Activated CD4-positive, alpha-beta memory T cell treated with anti-CD3 and anti-CD28 coated beads for 36 hours (primary cell): ENCODE data around the gene TEX53. TPM values are rescaled to one million over a fixed set of nuclear protein-coding genes. Genes with fewer than 3 reads are reported as not detected.
A peak's percentile ranks its signal among the peaks of the same experiment; 100 is the strongest.

Experiments used
- CTCF ChIA-PET: fragments of 350-600 bp; sonication (Branson Sonifier 250); formaldehyde crosslinking; loops from one replicate; lab custom pipeline; 2021; ENCODE audit warnings: antibody characterized with exemption, inconsistent platforms; lab: Charles Lee
- POLR2A ChIA-PET: fragments of 350-600 bp; sonication (Branson Sonifier 250); formaldehyde crosslinking; loops from one replicate; lab custom pipeline; 2021; ENCODE audit warnings: antibody characterized with exemption; lab: Charles Lee
- DNase-seq: peaks from one replicate; pipeline ENCODE4 v3.0.0-alpha.2; 2020
- H3K27ac Mint-ChIP-seq: one replicate; pipeline ENCODE4 v1.8.0; 2021; ENCODE audit warnings: mixed read lengths
- H3K27me3 Mint-ChIP-seq: one replicate; pipeline ENCODE4 v1.8.0; 2021; ENCODE audit warnings: mixed read lengths
- H3K36me3 Mint-ChIP-seq: one replicate; pipeline ENCODE4 v1.8.0; 2021; ENCODE audit warnings: mixed read lengths
- H3K4me1 Mint-ChIP-seq: one replicate; pipeline ENCODE4 v1.8.0; 2021; ENCODE audit warnings: low read depth, mixed read lengths
- H3K4me3 Mint-ChIP-seq: one replicate; pipeline ENCODE4 v1.8.0; 2021; ENCODE audit warnings: mild to moderate bottlenecking, mixed read lengths
- H3K9me3 Mint-ChIP-seq: one replicate; pipeline ENCODE4 v1.8.0; 2021; ENCODE audit warnings: mixed read lengths
- intact Hi-C: fragments of 100-400 bp; cut with micrococcal nuclease; formaldehyde crosslinking; loops from one replicate; pipeline ENCODE4 v1.15.1; 2023
- total RNA-seq, 2 experiments: library from RNA; stranded (reverse); gene quantifications; one replicate each; pipeline ENCODE4 v1.2.3, GENCODE V29; 2021

The TEX53 gene
- total RNA-seq: not detected

GRCh38 chr9:114657705-114658104 is at the start of gene TEX53:
TSS of gene TEX53 (minus strand) at chr9:114657805. CDS start at chr9:114657774, 31 bp downstream.
- no peak for DNase-seq
- ChIA-PET POLR2A (no interaction called here), CTCF (interaction anchor here (0.8 to 3.6 kb wide), 3 partner anchors 71 to 252 kb away, joined by 3 to 20 read pairs (median 3); no protein-coding TSS in a partner anchor)
- Mint-ChIP-seq H3K4me1 (peaks cover 10% of the 10 kb centered on the region), H3K9me3 (no peaks in the 10 kb centered on the region), H3K27ac (no peak within 1 kb of the TSS), H3K36me3 (no peaks in the 10 kb centered on the region), H3K27me3 (peaks cover 6% of the 10 kb centered on the region), H3K4me3 (no peak within 1 kb of the TSS)
- intact Hi-C loops: loop anchor here (10.0 kb wide), 1 partner anchor 223 kb away; no protein-coding TSS in a partner anchor

- H3K4me1 Mint-ChIP-seq: peaks cover 39% of the 10 kb centered on the region
Observed at GRCh38 chr9:114706711-114707110, 49.1 kb upstream of the TEX53 start.

GRCh38 chr9:114701988-114702387 is 44.4 kb upstream of the TEX53 start:
- H3K9me3 Mint-ChIP-seq: no peaks in the 10 kb centered on the region
- intact Hi-C loops: no loop called here
- DNase-seq: no peak
- ChIA-PET CTCF (no interaction called here), POLR2A (no interaction called here)
- peak overlapping the region; percentile 14 for H3K27ac Mint-ChIP-seq
- H3K4me1 Mint-ChIP-seq: peaks cover 49% of the 10 kb centered on the region
- peaks cover 2% of the 10 kb centered on the region for H3K27me3 Mint-ChIP-seq
- peaks cover 5% of the 10 kb centered on the region for H3K36me3 Mint-ChIP-seq
- H3K4me3 Mint-ChIP-seq: no peak overlapping the region

More at GRCh38 chr9:114706711-114707110, 49.1 kb upstream of the TEX53 start:
- Mint-ChIP-seq H3K27me3 (no peaks in the 10 kb centered on the region), H3K4me3 (peak overlapping the region; percentile 42), H3K27ac (peak overlapping the region; percentile 68), H3K9me3 (no peaks in the 10 kb centered on the region), H3K36me3 (peaks cover 3% of the 10 kb centered on the region)
- intact Hi-C loops: no loop called here
- DNase-seq: no peak
- CTCF ChIA-PET: interaction anchor here (0.6 to 3.0 kb wide), 7 partner anchors 9 to 308 kb away, joined by 3 to 14 read pairs (median 3); no protein-coding TSS in a partner anchor
- POLR2A ChIA-PET: interaction anchor here (0.8 to 3.6 kb wide), 9 partner anchors 8 to 283 kb away, joined by 3 to 14 read pairs (median 6); no protein-coding TSS in a partner anchor

GRCh38 chr9:114697951-114698351 is 40.3 kb upstream of the TEX53 start:
- Mint-ChIP-seq H3K4me1 (peaks cover 78% of the 10 kb centered on the region), H3K27me3 (peaks cover 2% of the 10 kb centered on the region), H3K27ac (peak overlapping the region; percentile 99), H3K36me3 (peaks cover 5% of the 10 kb centered on the region), H3K4me3 (peak overlapping the region; percentile 63), H3K9me3 (no peaks in the 10 kb centered on the region)
- intact Hi-C loops: loop anchor here (1.0 to 5.0 kb wide), 9 partner anchors 8 to 509 kb away; no protein-coding TSS in a partner anchor
- CTCF ChIA-PET: interaction anchor here (1.0 to 2.7 kb wide), 9 partner anchors 8 to 307 kb away, joined by 3 to 14 read pairs (median 7); no protein-coding TSS in a partner anchor
- POLR2A ChIA-PET: interaction anchor here (0.6 to 6.0 kb wide), 16 partner anchors 8 to 310 kb away, joined by 3 to 57 read pairs (median 5); no protein-coding TSS in a partner anchor
- DNase-seq: peak; percentile 68

- H3K27ac Mint-ChIP-seq: peak overlapping the region; percentile 99
- H3K4me1 Mint-ChIP-seq: peaks cover 87% of the 10 kb centered on the region
- peak; percentile 88 for DNase-seq
- peak overlapping the region; percentile 42 for H3K4me3 Mint-ChIP-seq
- intact Hi-C loops: loop anchor here (1.0 to 5.0 kb wide), 4 partner anchors 38 to 510 kb away; no protein-coding TSS in a partner anchor
- H3K36me3 Mint-ChIP-seq: peaks cover 2% of the 10 kb centered on the region
- ChIA-PET POLR2A (interaction anchor here (1.0 to 6.0 kb wide), 12 partner anchors 9 to 311 kb away, joined by 3 to 57 read pairs (median 6); partner anchors contain the start of gene TNFSF8), CTCF (interaction anchor here (0.8 to 2.7 kb wide), 7 partner anchors 9 to 308 kb away, joined by 3 to 14 read pairs (median 3); no protein-coding TSS in a partner anchor)
- peaks cover 2% of the 10 kb centered on the region for H3K27me3 Mint-ChIP-seq
- H3K9me3 Mint-ChIP-seq: no peaks in the 10 kb centered on the region
Observed at GRCh38 chr9:114696814-114697544, 39.4 kb upstream of the TEX53 start.

- Mint-ChIP-seq H3K36me3 (peaks cover 3% of the 10 kb centered on the region), H3K27ac (peak overlapping the region; percentile 99), H3K9me3 (no peaks in the 10 kb centered on the region), H3K4me3 (no peak overlapping the region), H3K4me1 (peaks cover 91% of the 10 kb centered on the region), H3K27me3 (peaks cover 2% of the 10 kb centered on the region)
- DNase-seq: no peak
- ChIA-PET POLR2A (interaction anchor here (1.4 to 6.0 kb wide), 5 partner anchors 10 to 262 kb away, joined by 3 to 57 read pairs (median 7); partner anchors contain the start of gene TNFSF8), CTCF (interaction anchor here (1.7 kb wide), 1 partner anchor 15 kb away, joined by 5 read pairs; no protein-coding TSS in a partner anchor)
- intact Hi-C loops: loop anchor here (5.0 kb wide), 1 partner anchor 511 kb away; no protein-coding TSS in a partner anchor
Observed at GRCh38 chr9:114695948-114696347, 38.3 kb upstream of the TEX53 start.

- Mint-ChIP-seq H3K27ac (peak overlapping the region; percentile 59), H3K9me3 (no peaks in the 10 kb centered on the region), H3K36me3 (peaks cover 5% of the 10 kb centered on the region), H3K27me3 (peaks cover 2% of the 10 kb centered on the region), H3K4me1 (peaks cover 94% of the 10 kb centered on the region), H3K4me3 (no peak overlapping the region)
- ChIA-PET POLR2A (interaction anchor here (0.7 to 6.0 kb wide), 5 partner anchors 12 to 306 kb away, joined by 3 to 57 read pairs (median 4); no protein-coding TSS in a partner anchor), CTCF (interaction anchor here (1.0 to 5.7 kb wide), 6 partner anchors 9 to 320 kb away, joined by 3 to 24 read pairs (median 4); no protein-coding TSS in a partner anchor)
- intact Hi-C loops: loop anchor here (5.0 kb wide), 2 partner anchors 133 to 513 kb away; no protein-coding TSS in a partner anchor
- DNase-seq: peak; percentile 48
Observed at GRCh38 chr9:114694719-114695269, 37.2 kb upstream of the TEX53 start.

- peak overlapping the region; percentile 62 for H3K27ac Mint-ChIP-seq
- ChIA-PET CTCF (interaction anchor here (0.8 to 5.7 kb wide), 7 partner anchors 8 to 320 kb away, joined by 4 to 55 read pairs (median 5); partner anchors contain the start of gene TEX48), POLR2A (interaction anchor here (1.0 to 4.9 kb wide), 3 partner anchors 12 to 306 kb away, joined by 3 to 28 read pairs (median 4); partner anchors contain the start of gene TNFSF8)
- no peaks in the 10 kb centered on the region for H3K9me3 Mint-ChIP-seq
- H3K27me3 Mint-ChIP-seq: no peaks in the 10 kb centered on the region
- no peak for DNase-seq
- no peak overlapping the region for H3K4me3 Mint-ChIP-seq
- peaks cover 89% of the 10 kb centered on the region for H3K4me1 Mint-ChIP-seq
- intact Hi-C loops: loop anchor here (5.0 kb wide), 1 partner anchor 133 kb away; no protein-coding TSS in a partner anchor
- peaks cover 4% of the 10 kb centered on the region for H3K36me3 Mint-ChIP-seq
Observed at GRCh38 chr9:114694146-114694545, 36.5 kb upstream of the TEX53 start.

- POLR2A ChIA-PET: interaction anchor here (0.7 to 4.9 kb wide), 3 partner anchors 13 to 236 kb away, joined by 3 to 28 read pairs (median 15); partner anchors contain the start of gene TNFSF8
- intact Hi-C loops: loop anchor here (5.0 kb wide), 1 partner anchor 134 kb away; no protein-coding TSS in a partner anchor
- H3K4me1 Mint-ChIP-seq: peaks cover 87% of the 10 kb centered on the region
- CTCF ChIA-PET: interaction anchor here (0.8 to 5.7 kb wide), 6 partner anchors 11 to 321 kb away, joined by 3 to 55 read pairs (median 7); partner anchors contain the start of gene TEX48
- no peaks in the 10 kb centered on the region for H3K9me3 Mint-ChIP-seq
- peak overlapping the region; percentile 99 for H3K27ac Mint-ChIP-seq
- H3K27me3 Mint-ChIP-seq: no peaks in the 10 kb centered on the region
- no peak for DNase-seq
- H3K36me3 Mint-ChIP-seq: peaks cover 5% of the 10 kb centered on the region
- no peak overlapping the region for H3K4me3 Mint-ChIP-seq
Observed at GRCh38 chr9:114693248-114693855, 35.7 kb upstream of the TEX53 start.

- Mint-ChIP-seq H3K36me3 (peaks cover 7% of the 10 kb centered on the region), H3K4me3 (peak overlapping the region; percentile 55), H3K4me1 (peaks cover 86% of the 10 kb centered on the region), H3K27me3 (no peaks in the 10 kb centered on the region), H3K27ac (peak overlapping the region; percentile 99), H3K9me3 (peaks cover 2% of the 10 kb centered on the region)
- CTCF ChIA-PET: interaction anchor here (1.1 to 5.7 kb wide), 11 partner anchors 10 to 315 kb away, joined by 3 to 55 read pairs (median 7); partner anchors contain the start of genes TEX48 and TNFSF8
- POLR2A ChIA-PET: interaction anchor here (0.6 to 4.9 kb wide), 17 partner anchors 11 to 344 kb away, joined by 3 to 38 read pairs (median 9); partner anchors contain the start of gene TNFSF8
- DNase-seq: no peak
- intact Hi-C loops: loop anchor here (1.0 to 5.0 kb wide), 10 partner anchors 27 to 314 kb away; partner anchors contain the start of gene TNFSF15
Observed at GRCh38 chr9:114691956-114692295, 34.3 kb upstream of the TEX53 start.
